IMR-90 (cell line): ENCODE measurements around the gene SECTM1. TPM values are rescaled to one million over a fixed set of nuclear protein-coding genes. Genes with fewer than 3 reads are reported as not detected.

Experiments used
- ATAC-seq: fragments of 200-7000 bp; cut with Tn5 transposase; 2 replicates; pipeline ENCODE4 v1.9.1; 2020; ENCODE audit warnings: low read depth, mild to moderate bottlenecking, moderate library complexity
- BruUV-seq: library from RNA; stranded (reverse); fragments of 400-500 nt; replicated peaks from 2 replicates; lab custom pipeline; 2021; lab: Mats Ljungman, UMichigan
- CTCF ChIA-PET: fragments of 300-600 bp; formaldehyde crosslinking; extraction: SDS; loops from one replicate; lab custom pipeline; 2021; ENCODE audit warnings: antibody characterized with exemption; lab: Yijun Ruan, JAX
- POLR2A ChIA-PET: fragments of 300-600 bp; sonication (Branson Sonifier 250); formaldehyde crosslinking; loops from one replicate; lab custom pipeline; 2022; ENCODE audit warnings: antibody characterized with exemption; ENCODE audit not compliant: unreplicated experiment; lab: Charles Lee
- DNase-seq: peaks from one replicate; pipeline ENCODE4 v3.0.0; 2013
- H2AFZ ChIP-seq: replicated peaks from 2 replicates; pipeline ENCODE3; 2013; ENCODE audit warnings: low read length, mild to moderate bottlenecking; ENCODE audit not compliant: poor library complexity
- H2AK5ac ChIP-seq: 2 replicates; pipeline ENCODE4 v1.6.1; 2013; ENCODE audit warnings: low read depth, low read length, inconsistent platforms
- H2AK9ac ChIP-seq: replicated peaks from 2 replicates; pipeline ENCODE3; 2013; ENCODE audit warnings: mild to moderate bottlenecking, low read depth, low read length, moderate library complexity; ENCODE audit not compliant: poor library complexity
- H2BK120ac ChIP-seq: 2 replicates; pipeline ENCODE4 v1.6.1; 2013; ENCODE audit warnings: low read depth, low read length, inconsistent platforms
- H2BK15ac ChIP-seq: 3 replicates; pipeline ENCODE4 v1.6.1; 2013; ENCODE audit warnings: low read depth, low read length, inconsistent platforms
- H2BK20ac ChIP-seq: 2 replicates; pipeline ENCODE4 v1.6.1; 2013; ENCODE audit warnings: low read depth, mild to moderate bottlenecking, inconsistent platforms, low read length, moderate library complexity
- H2BK5ac ChIP-seq: 2 replicates; pipeline ENCODE4 v1.6.1; 2013; ENCODE audit warnings: mild to moderate bottlenecking, low read depth, low read length, inconsistent platforms; ENCODE audit not compliant: poor library complexity, severe bottlenecking
- H3K14ac ChIP-seq: replicated peaks from 2 replicates; pipeline ENCODE4 v1.6.1; 2013; ENCODE audit warnings: low read depth, low read length, inconsistent platforms
- H3K18ac ChIP-seq: 2 replicates; pipeline ENCODE4 v1.6.1; 2013; ENCODE audit warnings: low read depth, low read length, control low read depth
- H3K23ac ChIP-seq: 2 replicates; pipeline ENCODE4 v1.6.1; 2013; ENCODE audit warnings: low read depth, low read length, inconsistent platforms
- H3K27ac ChIP-seq: 2 replicates; pipeline ENCODE4 v1.5.1; 2013; ENCODE audit warnings: mild to moderate bottlenecking, control low read depth, low read length; ENCODE audit not compliant: insufficient read depth
- H3K27me3 ChIP-seq: 2 replicates; pipeline ENCODE4 v1.6.1; 2013; ENCODE audit warnings: low read length; ENCODE audit not compliant: control insufficient read depth, insufficient read depth
- H3K36me3 ChIP-seq: 2 replicates; pipeline ENCODE4 v1.6.1; 2013; ENCODE audit warnings: low read length, mixed read lengths; ENCODE audit not compliant: control insufficient read depth, insufficient read depth
- H3K4ac ChIP-seq: 2 replicates; pipeline ENCODE4 v1.6.1; 2013; ENCODE audit warnings: low read depth, low read length, inconsistent platforms
- H3K4me1 ChIP-seq: 2 replicates; pipeline ENCODE4 v1.6.1; 2013; ENCODE audit warnings: low read length, mixed read lengths; ENCODE audit not compliant: control insufficient read depth, insufficient read depth
- H3K4me2 ChIP-seq: 2 replicates; pipeline ENCODE4 v1.6.1; 2013; ENCODE audit warnings: low read depth, mild to moderate bottlenecking, control low read depth, low read length, moderate library complexity
- H3K4me3 ChIP-seq: 2 replicates; pipeline ENCODE4 v1.5.1; 2013; ENCODE audit warnings: low read depth, mild to moderate bottlenecking, control low read depth, low read length, moderate library complexity; ENCODE audit not compliant: insufficient read depth
- H3K56ac ChIP-seq: 2 replicates; pipeline ENCODE4 v1.6.1; 2013; ENCODE audit warnings: low read length, inconsistent platforms; ENCODE audit not compliant: insufficient read depth; ENCODE audit errors: extremely low read depth
- H3K79me1 ChIP-seq, 2 experiments: 2 replicates each; pipeline ENCODE4 v1.6.1; 2013; ENCODE audit warnings: low read length in 2 of 2, inconsistent platforms in 1 of 2, low read depth in 1 of 2
- H3K9ac ChIP-seq: 2 replicates; pipeline ENCODE4 v1.6.1; 2013; ENCODE audit warnings: low read depth, low read length, control low read depth
- H3K9me1 ChIP-seq: 2 replicates; pipeline ENCODE4 v1.6.1; 2013; ENCODE audit warnings: low read length, inconsistent platforms; ENCODE audit not compliant: insufficient read depth
- H3K9me3 ChIP-seq: 2 replicates; pipeline ENCODE4 v1.6.1; 2013; ENCODE audit warnings: low read length; ENCODE audit not compliant: control insufficient read depth, insufficient read depth
- H4K20me1 ChIP-seq: 2 replicates; pipeline ENCODE4 v1.6.1; 2013; ENCODE audit warnings: low read length, inconsistent platforms; ENCODE audit not compliant: insufficient read depth
- H4K5ac ChIP-seq: 2 replicates; pipeline ENCODE4 v1.6.1; 2013; ENCODE audit warnings: mild to moderate bottlenecking, low read depth, low read length, control low read depth
- H4K8ac ChIP-seq, 2 experiments: 2 replicates each; pipeline ENCODE4 v1.6.1; 2013; ENCODE audit warnings: low read depth in 2 of 2, low read length in 2 of 2, control low read depth in 1 of 2, inconsistent platforms in 1 of 2
- H4K91ac ChIP-seq: 2 replicates; pipeline ENCODE4 v1.6.1; 2013; ENCODE audit warnings: low read depth, low read length, inconsistent platforms; ENCODE audit not compliant: insufficient read depth
- BHLHE40 ChIP-seq: fragments of 150-350 bp; IDR thresholded peaks from 2 replicates; pipeline ENCODE4 v1.6.1; 2016; ENCODE audit warnings: mild to moderate bottlenecking, low read depth, low read length
- CEBPB ChIP-seq: IDR thresholded peaks from 2 replicates; pipeline ENCODE4 v1.6.1; 2012; ENCODE audit warnings: low read depth, low read length, improper control_type of control experiment
- CHD1 ChIP-seq: IDR thresholded peaks from 2 replicates; pipeline ENCODE4 v1.6.1; 2012; ENCODE audit warnings: low read depth, low read length, improper control_type of control experiment
- FOS ChIP-seq: fragments of 150-350 bp; IDR thresholded peaks from 2 replicates; pipeline ENCODE4 v1.6.1; 2016; ENCODE audit warnings: low read depth, low read length
- MAFK ChIP-seq: IDR thresholded peaks from 2 replicates; pipeline ENCODE4 v1.6.1; 2012; ENCODE audit warnings: low read depth, low read length, improper control_type of control experiment
- MAZ ChIP-seq: IDR thresholded peaks from 2 replicates; pipeline ENCODE4 v1.6.1; 2012; ENCODE audit warnings: low read depth, mild to moderate bottlenecking, low read length, improper control_type of control experiment, moderate library complexity, borderline replicate concordance
- MXI1 ChIP-seq: IDR thresholded peaks from 2 replicates; pipeline ENCODE4 v1.6.1; 2012; ENCODE audit warnings: low read depth, mild to moderate bottlenecking, low read length, moderate library complexity, borderline replicate concordance
- NFE2L2 ChIP-seq: fragments of 150-350 bp; IDR thresholded peaks from 2 replicates; pipeline ENCODE4 v1.6.1; 2016; ENCODE audit warnings: low read depth, mild to moderate bottlenecking, low read length
- POLR2A ChIP-seq: IDR thresholded peaks from 2 replicates; pipeline ENCODE4 v1.6.1; 2012; ENCODE audit warnings: mild to moderate bottlenecking, low read depth, low read length
- RAD21 ChIP-seq: IDR thresholded peaks from 2 replicates; pipeline ENCODE4 v1.6.1; 2012; ENCODE audit warnings: low read length, improper control_type of control experiment
- RCOR1 ChIP-seq: IDR thresholded peaks from 2 replicates; pipeline ENCODE4 v1.6.1; 2012; ENCODE audit warnings: mild to moderate bottlenecking, low read length, improper control_type of control experiment; ENCODE audit not compliant: insufficient replicate concordance
- RFX5 ChIP-seq: IDR thresholded peaks from 2 replicates; pipeline ENCODE4 v1.8.0; 2012; ENCODE audit warnings: low read depth, mild to moderate bottlenecking, low read length, moderate library complexity
- SMC3 ChIP-seq: fragments of 150-350 bp; IDR thresholded peaks from 2 replicates; pipeline ENCODE4 v1.6.1; 2016; ENCODE audit warnings: low read depth, mild to moderate bottlenecking, antibody characterized with exemption, low read length, moderate library complexity
- WGBS, 2 experiments: methylation state at CpG; one replicate each; pipeline versions ENCODE4 v1.1.5 to v1.1.7; 2013; ENCODE audit warnings: missing lambda C conversion rate in 2 of 2; ENCODE audit not compliant: insufficient read length in 1 of 2; ENCODE audit errors: extremely low coverage in 2 of 2; 5-methylcytosine and 5-hydroxymethylcytosine counted together
- dilution Hi-C: fragments of 300-500 bp; cut with HindIII; formaldehyde crosslinking; loops from one replicate; pipeline ENCODE4 v1.14.3; 2018; ENCODE audit warnings: low sequenced_read_pairs; ENCODE audit not compliant: unreplicated experiment
- in situ Hi-C: fragments of 300-500 bp; cut with MboI; formaldehyde crosslinking; loops from 3 replicates; pipeline ENCODE4 v1.14.3; 2019; ENCODE audit warnings: low sequenced_read_pairs, inconsistent platforms, mixed read lengths
- intact Hi-C: fragments of 100-400 bp; cut with micrococcal nuclease; formaldehyde crosslinking; loops from 2 replicates; pipeline ENCODE4 v1.10.0; 2022
- polyA plus RNA-seq, 3 experiments: library from polyadenylated mRNA; depleted of rRNA; stranded (reverse); fragments of >200 nt; gene quantifications; 2 replicates each; pipeline ENCODE4 v1.2.3, GENCODE V29; 2012; ENCODE audit warnings: low replicate concordance in 1 of 3
- total RNA-seq: library from RNA; depleted of rRNA; stranded (reverse); fragments of >200 nt; gene quantifications from 2 replicates; pipeline ENCODE4 v1.2.3, GENCODE V29; 2012
- TF ChIP-seq, protein P1 (sequence below): fragments of 150-350 bp; IDR thresholded peaks from 2 replicates; pipeline ENCODE4 v1.6.1; 2016; ENCODE audit warnings: low read depth, mild to moderate bottlenecking, low read length, moderate library complexity, borderline replicate concordance
- TF ChIP-seq, protein P2 (sequence below): fragments of 150-350 bp; IDR thresholded peaks from 2 replicates; pipeline ENCODE4 v1.6.1; 2017; ENCODE audit warnings: mild to moderate bottlenecking, antibody characterized with exemption, low read length, low read depth
- TF ChIP-seq, protein P3 (sequence below): conservative IDR thresholded peaks from 2 replicates; pipeline ENCODE4 v1.5.1; 2012; ENCODE audit warnings: mild to moderate bottlenecking, low read depth, low read length, improper control_type of control experiment

The SECTM1 gene
- total and polyA plus RNA-seq, 2 of the 4 experiments (the other 2 are of a cell fraction) = 2.3 to 4.4 TPM

DNA sequence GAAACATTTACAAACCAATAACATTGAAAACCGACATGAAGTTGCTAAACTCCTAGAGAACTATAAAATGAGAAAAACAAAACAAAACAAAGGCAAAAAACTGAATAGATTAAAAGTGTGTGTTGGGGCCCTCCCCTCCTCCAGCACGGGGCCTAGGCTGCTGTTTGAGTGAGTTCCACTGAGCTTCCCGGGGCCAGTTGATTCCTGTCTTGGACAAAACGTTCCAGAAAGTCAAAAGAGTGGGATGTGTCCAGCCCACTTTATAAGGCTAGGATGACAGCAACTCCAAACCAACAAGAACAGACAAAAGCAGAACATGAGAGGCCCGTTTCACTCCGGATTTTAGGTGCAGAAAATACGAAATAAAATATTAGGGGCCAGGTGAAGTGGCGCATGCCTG, 48.4 kb downstream of the SECTM1 start:
- no peaks in the 10 kb centered on the region for H3K9me3 ChIP-seq
- no peak for ATAC-seq
- H3K79me1 ChIP-seq = peaks cover 0 to 21% of the 10 kb centered on the region in 2 experiments; a peak in 2 of 4 replicates
- no peak overlapping the region for H2AFZ ChIP-seq
- peak overlapping the region; percentile 24; the same call in 1 of the 2 replicates for H2BK120ac ChIP-seq
- no peak overlapping the region for H2AK5ac ChIP-seq
- in situ Hi-C loops = no loop called here
- no peaks in the 10 kb centered on the region for H3K36me3 ChIP-seq
- peak overlapping the region; percentile 2; the same call in 1 of the 2 replicates for H4K5ac ChIP-seq
- no TSS peak for BruUV-seq
- POLR2A ChIA-PET = interaction anchor here (0.6 kb wide), 1 partner anchor 62 kb away, joined by 3 read pairs; no protein-coding TSS in a partner anchor
- H2AK9ac ChIP-seq = no peak overlapping the region
- no peak overlapping the region for H2BK15ac ChIP-seq
- no peak overlapping the region for H3K4ac ChIP-seq
- H3K56ac ChIP-seq = no peak overlapping the region
- dilution Hi-C loops = no loop called here
- no peak overlapping the region for H3K23ac ChIP-seq
- H3K4me3 ChIP-seq = no peak overlapping the region
- no peak overlapping the region for H3K4me2 ChIP-seq
- H3K27me3 ChIP-seq = no peaks in the 10 kb centered on the region
- H4K8ac ChIP-seq = peak overlapping the region in 1 of 2 experiments; percentile 43; a peak in 1 of 4 replicates
- no peak overlapping the region for H3K9ac ChIP-seq
- H3K4me1 ChIP-seq = peaks cover 36% of the 10 kb centered on the region
- WGBS, 2 experiments = 83% methylated on average over 1 of the region's 8 CpGs; no CpG with 5 or more reads in 1 of the 2 experiments
- CTCF ChIA-PET = interaction anchor here (0.6 kb wide), 1 partner anchor 49 kb away, joined by 3 read pairs; no protein-coding TSS in a partner anchor
- TF ChIP-seq MAFK (no peak), RFX5 (no peak), BHLHE40 (no peak), CEBPB (no peak), MAZ (no peak), FOS (no peak), MXI1 (no peak), SMC3 (no peak), POLR2A (no peak), NFE2L2 (no peak), CHD1 (no peak), RAD21 (no peak), RCOR1 (no peak)
- TF ChIP-seq, protein P1, sequence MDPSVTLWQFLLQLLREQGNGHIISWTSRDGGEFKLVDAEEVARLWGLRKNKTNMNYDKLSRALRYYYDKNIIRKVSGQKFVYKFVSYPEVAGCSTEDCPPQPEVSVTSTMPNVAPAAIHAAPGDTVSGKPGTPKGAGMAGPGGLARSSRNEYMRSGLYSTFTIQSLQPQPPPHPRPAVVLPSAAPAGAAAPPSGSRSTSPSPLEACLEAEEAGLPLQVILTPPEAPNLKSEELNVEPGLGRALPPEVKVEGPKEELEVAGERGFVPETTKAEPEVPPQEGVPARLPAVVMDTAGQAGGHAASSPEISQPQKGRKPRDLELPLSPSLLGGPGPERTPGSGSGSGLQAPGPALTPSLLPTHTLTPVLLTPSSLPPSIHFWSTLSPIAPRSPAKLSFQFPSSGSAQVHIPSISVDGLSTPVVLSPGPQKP = no peak
- TF ChIP-seq, protein P2, sequence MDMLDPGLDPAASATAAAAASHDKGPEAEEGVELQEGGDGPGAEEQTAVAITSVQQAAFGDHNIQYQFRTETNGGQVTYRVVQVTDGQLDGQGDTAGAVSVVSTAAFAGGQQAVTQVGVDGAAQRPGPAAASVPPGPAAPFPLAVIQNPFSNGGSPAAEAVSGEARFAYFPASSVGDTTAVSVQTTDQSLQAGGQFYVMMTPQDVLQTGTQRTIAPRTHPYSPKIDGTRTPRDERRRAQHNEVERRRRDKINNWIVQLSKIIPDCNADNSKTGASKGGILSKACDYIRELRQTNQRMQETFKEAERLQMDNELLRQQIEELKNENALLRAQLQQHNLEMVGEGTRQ = no peak
- TF ChIP-seq, protein P3, sequence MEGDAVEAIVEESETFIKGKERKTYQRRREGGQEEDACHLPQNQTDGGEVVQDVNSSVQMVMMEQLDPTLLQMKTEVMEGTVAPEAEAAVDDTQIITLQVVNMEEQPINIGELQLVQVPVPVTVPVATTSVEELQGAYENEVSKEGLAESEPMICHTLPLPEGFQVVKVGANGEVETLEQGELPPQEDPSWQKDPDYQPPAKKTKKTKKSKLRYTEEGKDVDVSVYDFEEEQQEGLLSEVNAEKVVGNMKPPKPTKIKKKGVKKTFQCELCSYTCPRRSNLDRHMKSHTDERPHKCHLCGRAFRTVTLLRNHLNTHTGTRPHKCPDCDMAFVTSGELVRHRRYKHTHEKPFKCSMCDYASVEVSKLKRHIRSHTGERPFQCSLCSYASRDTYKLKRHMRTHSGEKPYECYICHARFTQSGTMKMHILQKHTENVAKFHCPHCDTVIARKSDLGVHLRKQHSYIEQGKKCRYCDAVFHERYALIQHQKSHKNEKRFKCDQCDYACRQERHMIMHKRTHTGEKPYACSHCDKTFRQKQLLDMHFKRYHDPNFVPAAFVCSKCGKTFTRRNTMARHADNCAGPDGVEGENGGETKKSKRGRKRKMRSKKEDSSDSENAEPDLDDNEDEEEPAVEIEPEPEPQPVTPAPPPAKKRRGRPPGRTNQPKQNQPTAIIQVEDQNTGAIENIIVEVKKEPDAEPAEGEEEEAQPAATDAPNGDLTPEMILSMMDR = no peak
- peak overlapping the region; percentile 12; the same call in 1 of the 2 replicates for H3K18ac ChIP-seq
- peaks cover 10% of the 10 kb centered on the region; the same call in 1 of the 2 replicates for H4K20me1 ChIP-seq
- no peak overlapping the region for H3K14ac ChIP-seq
- no peak overlapping the region for H2BK5ac ChIP-seq
- H3K9me1 ChIP-seq = peaks cover 38% of the 10 kb centered on the region
- no peak for DNase-seq
- no peak overlapping the region for H4K91ac ChIP-seq
- H2BK20ac ChIP-seq = no peak overlapping the region
- intact Hi-C loops = no loop called here
- no peak overlapping the region for H3K27ac ChIP-seq
